Occipital lobe (tissue), 2 donors: ENCODE measurements around the gene RFC4. TPM values are rescaled to one million over a fixed set of nuclear protein-coding genes. Genes with fewer than 3 reads are reported as not detected.
"Not testable (repeated sequence)": the region's sequence is repeated elsewhere in the genome, so short reads cannot be mapped to it uniquely, and the experiment has no call there.

Experiments used
- DNase-seq: peaks from one replicate; lab custom pipeline; 2025; lab: John Stamatoyannopoulos, UW
- total RNA-seq: library from RNA; depleted of rRNA; stranded (reverse); fragments of >200 nt; gene quantifications from one replicate; pipeline ENCODE4 v1.2.3, GENCODE V29; 2014

RFC4 gene
- total RNA-seq, 1 donor from 2014 or later = 29.8 TPM

GRCh38 chr3:186825294-186825821 lies 19.1 kb upstream of the RFC4 start:
- peak; percentile 67 for DNase-seq

GRCh38 chr3:186824430-186825139 lies 18.3 kb upstream of the RFC4 start:
- DNase-seq = peak; percentile 25

GRCh38 chr3:186823386-186823785 lies 17.1 kb upstream of the RFC4 start:
- no peak for DNase-seq

GRCh38 chr3:186822388-186822759 lies 16.1 kb upstream of the RFC4 start:
- not testable (repeated sequence) for DNase-seq

GRCh38 chr3:186821429-186822387 lies 15.4 kb upstream of the RFC4 start:
- no peak for DNase-seq

- no peak for DNase-seq
Measured at GRCh38 chr3:186818956-186819355, 12.7 kb upstream of the RFC4 start.

- DNase-seq = no peak
Measured at GRCh38 chr3:186818516-186818915, 12.2 kb upstream of the RFC4 start.

- no peak for DNase-seq
Measured at GRCh38 chr3:186815435-186815834, 9.2 kb upstream of the RFC4 start.

- DNase-seq = no peak
Measured at GRCh38 chr3:186814100-186814499, 7.8 kb upstream of the RFC4 start.

- DNase-seq = not testable (repeated sequence)
Measured at GRCh38 chr3:186811313-186811712, 5.0 kb upstream of the RFC4 start.

GRCh38 chr3:186810336-186810996 lies 4.2 kb upstream of the RFC4 start:
- no peak for DNase-seq

- no peak for DNase-seq
Measured at GRCh38 chr3:186807231-186807630, 949 bp upstream of the RFC4 start.

GRCh38 chr3:186803447-186803846 lies 2.8 kb downstream of the RFC4 start:
- DNase-seq = not testable (repeated sequence)

GRCh38 chr3:186802701-186803100 lies 3.6 kb downstream of the RFC4 start:
- no peak for DNase-seq

GRCh38 chr3:186800285-186800684 lies 6.0 kb downstream of the RFC4 start:
- DNase-seq = no peak

GRCh38 chr3:186798239-186798874 lies 7.9 kb downstream of the RFC4 start:
- no peak for DNase-seq

- no peak for DNase-seq
Measured at GRCh38 chr3:186790261-186790981, 15.9 kb downstream of the RFC4 start.

- DNase-seq = no peak
Measured at GRCh38 chr3:186789554-186790260, 16.6 kb downstream of the RFC4 start.

GRCh38 chr3:186788482-186789370 lies 17.6 kb downstream of the RFC4 start:
- DNase-seq = no peak
